Sigmoid colon (tissue), 7 donors: Measurements from ENCODE around the gene MAN2A2. TPM values are rescaled to one million over a fixed set of nuclear protein-coding genes. Genes with fewer than 3 reads are reported as not detected.
"Not testable (repeated sequence)": the region's sequence is repeated elsewhere in the genome, so short reads cannot be mapped to it uniquely, and the experiment has no call there.

Experiments used
- DNase-seq: peaks from one replicate; pipeline ENCODE4 v3.0.0-alpha.2; 2019
- H3K27ac ChIP-seq, 4 donors: fragments of 200-600 bp; sonication (generic); one replicate each; pipeline ENCODE4 v1.5.1; 2016 to 2019; ENCODE audit warnings: mild to moderate bottlenecking in 1 of 4
- H3K27me3 ChIP-seq, 3 donors: fragments of 200-600 bp; sonication (generic); one replicate each; pipeline ENCODE4 v1.5.1; 2019; ENCODE audit warnings: mild to moderate bottlenecking in 1 of 3
- H3K36me3 ChIP-seq, 4 donors: fragments of 200-600 bp; sonication (generic); one replicate each; pipeline ENCODE4 v1.5.1; 2016 to 2019
- H3K4me1 ChIP-seq, 4 donors: fragments of 200-600 bp; sonication (generic); one replicate each; pipeline ENCODE4 v1.5.1; 2017 to 2019
- H3K4me3 ChIP-seq, 4 donors: fragments of 200-600 bp; sonication (generic); one replicate each; pipeline ENCODE4 v1.5.1; 2017 to 2019; ENCODE audit warnings: mild to moderate bottlenecking in 2 of 4, moderate library complexity in 1 of 4
- H3K9me3 ChIP-seq, 4 donors: fragments of 200-600 bp in 3 of 4; sonication (generic) in 3 of 4; one replicate each; pipeline versions ENCODE4 v1.5.1 to v1.6.1; 2013 to 2019
- EP300 ChIP-seq, 4 donors: sonication (generic); formaldehyde crosslinking; IDR thresholded peaks; one replicate each; pipeline ENCODE4 v1.6.1; 2017; ENCODE audit warnings: antibody characterized with exemption in 4 of 4
- POLR2A ChIP-seq, 2 donors: fragments of 450-650 bp; IDR thresholded peaks; one replicate each; pipeline ENCODE4 v1.6.1; 2016; ENCODE audit warnings: antibody characterized with exemption in 2 of 2, mild to moderate bottlenecking in 2 of 2, moderate library complexity in 2 of 2
- POLR2AphosphoS5 ChIP-seq, 4 donors: sonication (generic); formaldehyde crosslinking; IDR thresholded peaks; one replicate each; pipeline ENCODE4 v1.6.1; 2017; ENCODE audit warnings: antibody characterized with exemption in 4 of 4
- WGBS, 2 donors: extraction: QIAGEN DNeasy Blood & Tissue Kit; methylation state at CpG; one replicate each; pipeline ENCODE4 v1.1.7; 2013; 5-methylcytosine and 5-hydroxymethylcytosine counted together
- intact Hi-C: fragments of 100-400 bp; cut with DNase I; formaldehyde crosslinking; loops from one replicate; pipeline ENCODE4 v1.15.1; 2023
- polyA plus RNA-seq, 3 donors: library from polyadenylated mRNA; stranded (reverse); fragments of 200-250 nt; gene quantifications; one replicate each; pipeline ENCODE4 v1.2.3, GENCODE V29; 2013
- total RNA-seq, 4 donors: library from RNA; depleted of rRNA; stranded (reverse); fragments of >200 nt; gene quantifications; one replicate each; pipeline ENCODE4 v1.1.0, GENCODE V29; 2016
- TF ChIP-seq, protein P1 (sequence below), 4 experiments: fragments of 450-650 bp in 3 of 4; fragments of 200-600 bp in 1 of 4; IDR thresholded peaks; one replicate each; pipeline ENCODE4 v1.5.1; 2016 to 2019; ENCODE audit warnings: antibody characterized with exemption in 4 of 4, mild to moderate bottlenecking in 3 of 4, moderate library complexity in 2 of 4
- donor health status: healthy with polysubstance abuse.
- donor health status: Bipolar disorder and iron deficiency.
- donor health status: healthy.

MAN2A2 gene
- total and polyA plus RNA-seq, 7 donors: 3.7 to 57.6 (median 31.0) TPM

DNA sequence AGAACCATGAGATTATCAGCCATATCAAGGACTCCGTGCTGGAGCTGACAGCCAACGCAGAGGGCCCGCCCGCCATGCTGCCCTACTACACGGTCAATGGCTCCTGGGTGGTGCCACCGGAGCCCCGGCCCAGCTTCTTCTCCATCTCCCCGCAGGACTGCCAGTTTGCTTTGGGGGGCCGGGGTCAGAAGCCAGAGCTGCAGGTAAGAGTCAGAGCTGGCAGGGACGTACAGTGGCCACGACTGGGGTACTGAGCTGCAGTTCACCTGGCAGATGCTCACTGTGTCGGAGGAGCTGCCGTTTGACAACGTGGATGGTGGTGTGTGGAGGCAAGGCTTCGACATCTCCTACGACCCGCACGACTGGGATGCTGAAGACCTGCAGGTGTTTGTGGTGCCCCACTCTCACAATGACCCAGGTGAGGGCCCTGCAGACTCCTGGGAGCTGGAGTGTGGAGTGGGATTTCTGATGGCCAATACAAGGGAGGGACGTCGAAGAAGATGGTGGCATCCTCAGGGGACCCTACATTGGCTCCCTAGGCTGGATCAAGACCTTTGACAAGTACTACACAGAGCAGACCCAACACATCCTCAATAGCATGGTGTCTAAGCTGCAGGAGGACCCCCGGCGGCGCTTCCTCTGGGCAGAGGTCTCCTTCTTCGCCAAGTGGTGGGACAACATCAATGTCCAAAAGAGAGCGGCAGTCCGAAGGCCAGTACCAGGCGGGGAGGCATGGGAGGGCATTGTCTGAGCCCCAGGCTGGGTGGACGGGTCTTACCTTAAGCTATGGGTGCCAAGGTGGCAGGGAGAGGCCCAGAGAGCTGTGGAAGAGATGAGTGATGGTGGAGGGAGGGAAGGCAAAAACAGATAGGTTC, 2.4 kb downstream of the MAN2A2 start:
- H3K27ac ChIP-seq: no peak overlapping the region
- TF ChIP-seq EP300 (IDR thresholded peaks at IDR 0.05): no peak
- TF ChIP-seq POLR2A (IDR thresholded peaks at IDR 0.05): no peak
- TF ChIP-seq, protein P1, sequence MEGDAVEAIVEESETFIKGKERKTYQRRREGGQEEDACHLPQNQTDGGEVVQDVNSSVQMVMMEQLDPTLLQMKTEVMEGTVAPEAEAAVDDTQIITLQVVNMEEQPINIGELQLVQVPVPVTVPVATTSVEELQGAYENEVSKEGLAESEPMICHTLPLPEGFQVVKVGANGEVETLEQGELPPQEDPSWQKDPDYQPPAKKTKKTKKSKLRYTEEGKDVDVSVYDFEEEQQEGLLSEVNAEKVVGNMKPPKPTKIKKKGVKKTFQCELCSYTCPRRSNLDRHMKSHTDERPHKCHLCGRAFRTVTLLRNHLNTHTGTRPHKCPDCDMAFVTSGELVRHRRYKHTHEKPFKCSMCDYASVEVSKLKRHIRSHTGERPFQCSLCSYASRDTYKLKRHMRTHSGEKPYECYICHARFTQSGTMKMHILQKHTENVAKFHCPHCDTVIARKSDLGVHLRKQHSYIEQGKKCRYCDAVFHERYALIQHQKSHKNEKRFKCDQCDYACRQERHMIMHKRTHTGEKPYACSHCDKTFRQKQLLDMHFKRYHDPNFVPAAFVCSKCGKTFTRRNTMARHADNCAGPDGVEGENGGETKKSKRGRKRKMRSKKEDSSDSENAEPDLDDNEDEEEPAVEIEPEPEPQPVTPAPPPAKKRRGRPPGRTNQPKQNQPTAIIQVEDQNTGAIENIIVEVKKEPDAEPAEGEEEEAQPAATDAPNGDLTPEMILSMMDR (IDR thresholded peaks at IDR 0.05): no peak
- no peak for TF ChIP-seq POLR2AphosphoS5 (IDR thresholded peaks at IDR 0.05)
- intact Hi-C loops: no loop called here
- no peaks in the 10 kb centered on the region for H3K27me3 ChIP-seq
- no peak overlapping the region for H3K4me3 ChIP-seq
- whole genome bisulfite sequencing, 2 donors: 94 to 97% methylated on average over 28 of the region's 28 CpGs
- peaks cover 32 to 56% (median 45%) of the 10 kb centered on the region in 4 donors for H3K36me3 ChIP-seq
- peaks cover 0 to 25% (median 21%) of the 10 kb centered on the region in 4 donors for H3K4me1 ChIP-seq
- DNase-seq: no peak
- no peaks in the 10 kb centered on the region for H3K9me3 ChIP-seq

DNA sequence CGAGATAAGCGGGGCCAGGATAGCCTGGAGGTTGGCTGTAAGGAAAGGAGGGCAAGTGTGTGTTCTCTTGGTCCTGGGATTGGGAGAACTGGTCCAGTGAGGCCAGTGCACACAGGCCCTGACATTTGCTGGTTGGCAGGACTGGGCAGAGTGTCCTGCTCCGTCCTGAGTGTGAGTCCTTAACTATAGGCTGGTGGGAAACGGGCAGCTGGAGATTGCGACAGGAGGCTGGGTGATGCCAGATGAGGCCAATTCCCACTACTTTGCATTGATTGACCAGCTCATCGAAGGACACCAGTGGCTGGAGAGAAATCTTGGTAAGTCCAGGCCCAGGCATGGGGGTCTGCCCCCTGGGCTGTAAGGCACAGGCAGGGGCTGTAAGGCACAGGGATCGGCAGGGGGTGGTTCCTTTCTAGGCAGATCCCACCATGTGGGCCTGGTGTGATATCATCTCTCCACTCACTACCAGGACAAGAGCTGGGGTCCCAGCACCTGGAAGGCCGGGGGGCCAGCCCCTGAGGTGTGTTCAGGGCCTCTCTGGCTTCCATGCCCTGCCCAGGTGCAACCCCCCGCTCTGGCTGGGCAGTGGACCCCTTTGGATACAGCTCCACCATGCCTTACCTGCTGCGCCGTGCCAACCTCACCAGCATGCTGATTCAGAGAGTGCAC, 3.2 kb downstream of the MAN2A2 start:
- no peak for DNase-seq
- intact Hi-C loops: no loop called here
- peaks cover 39 to 63% (median 53%) of the 10 kb centered on the region in 4 donors for H3K36me3 ChIP-seq
- H3K9me3 ChIP-seq: no peaks in the 10 kb centered on the region
- H3K27ac ChIP-seq: no peak overlapping the region
- H3K4me1 ChIP-seq: peaks cover 0 to 25% (median 20%) of the 10 kb centered on the region in 4 donors
- H3K4me3 ChIP-seq: no peak overlapping the region
- no peaks in the 10 kb centered on the region for H3K27me3 ChIP-seq
- no peak for TF ChIP-seq EP300 (IDR thresholded peaks at IDR 0.05)
- no peak for TF ChIP-seq POLR2A (IDR thresholded peaks at IDR 0.05)
- TF ChIP-seq, protein P1 (IDR thresholded peaks at IDR 0.05): no peak
- no peak for TF ChIP-seq POLR2AphosphoS5 (IDR thresholded peaks at IDR 0.05)
- WGBS, 2 donors: 97% methylated on average over 11 of the region's 11 CpGs

DNA sequence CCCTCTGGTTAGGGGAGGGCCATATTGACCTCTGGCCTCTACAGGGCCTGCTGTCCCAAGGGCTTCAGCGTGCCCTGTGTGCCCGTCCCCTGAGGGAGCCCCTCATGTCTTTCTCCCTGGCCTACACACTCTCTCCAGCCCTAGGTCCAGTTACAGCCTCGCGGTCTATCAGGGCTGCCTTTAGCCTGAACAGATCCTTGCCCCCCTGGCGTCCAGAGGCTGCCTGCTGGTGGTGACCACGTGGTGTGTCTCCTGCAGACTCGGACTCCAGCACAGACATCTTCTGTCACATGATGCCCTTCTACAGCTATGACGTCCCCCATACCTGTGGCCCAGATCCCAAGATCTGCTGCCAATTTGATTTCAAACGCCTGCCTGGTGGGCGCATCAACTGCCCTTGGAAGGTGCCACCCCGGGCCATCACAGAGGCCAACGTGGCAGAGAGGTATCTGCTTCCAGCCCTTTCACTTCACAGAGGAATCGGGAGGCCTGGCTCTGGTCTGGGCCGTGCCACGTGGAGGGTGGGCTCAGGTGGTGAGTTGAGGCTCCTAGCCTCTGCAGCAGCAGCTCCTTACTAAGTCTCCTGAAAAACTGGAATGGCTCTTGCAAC, 4.1 kb downstream of the MAN2A2 start:
- H3K36me3 ChIP-seq: peaks cover 48 to 72% (median 60%) of the 10 kb centered on the region in 4 donors
- no peaks in the 10 kb centered on the region for H3K9me3 ChIP-seq
- WGBS, 2 donors: 84 to 92% methylated on average over 15 of the region's 15 CpGs
- H3K27ac ChIP-seq: no peak overlapping the region
- no peak overlapping the region for H3K4me3 ChIP-seq
- DNase-seq: no peak
- TF ChIP-seq EP300 (IDR thresholded peaks at IDR 0.05): no peak
- TF ChIP-seq POLR2A (IDR thresholded peaks at IDR 0.05): no peak
- TF ChIP-seq, protein P1 (IDR thresholded peaks at IDR 0.05): no peak
- TF ChIP-seq POLR2AphosphoS5 (IDR thresholded peaks at IDR 0.05): no peak
- intact Hi-C loops: no loop called here
- no peaks in the 10 kb centered on the region for H3K27me3 ChIP-seq
- H3K4me1 ChIP-seq: peaks cover 0 to 21% (median 13%) of the 10 kb centered on the region in 4 donors

DNA sequence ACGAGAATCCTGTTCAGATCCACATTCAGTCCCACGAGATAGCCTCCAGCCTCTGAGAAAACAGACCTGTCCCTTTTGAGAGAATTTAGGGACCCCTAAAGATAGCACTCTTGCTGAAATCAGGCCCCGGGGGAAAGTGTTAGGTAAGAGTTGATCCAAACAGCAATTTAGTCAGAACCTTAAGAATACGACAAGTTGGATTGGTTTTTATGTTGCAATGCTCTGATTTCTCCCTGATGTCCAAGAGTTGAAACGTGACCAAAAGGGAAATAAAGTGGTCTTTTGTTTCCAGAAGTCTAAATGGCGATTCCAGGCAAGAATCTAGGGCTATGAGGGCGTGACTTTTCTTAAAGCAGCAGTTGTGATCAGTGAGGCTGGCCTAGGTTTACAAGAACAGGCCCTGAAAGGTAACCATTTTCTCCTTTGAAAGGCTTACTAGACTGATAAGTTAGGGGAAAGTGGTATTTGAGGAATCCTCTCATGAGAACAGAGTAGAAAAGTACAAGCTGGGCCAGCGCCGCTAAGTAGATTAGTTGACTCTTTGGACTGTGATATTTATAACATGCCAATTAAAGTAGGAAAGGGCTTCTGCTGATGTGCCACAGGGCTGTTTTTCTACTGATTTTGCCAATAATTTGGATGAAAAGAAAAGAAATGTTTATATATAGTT, 4.9 kb downstream of the MAN2A2 start:
- WGBS, 2 donors: 91% methylated on average over 9 of the region's 9 CpGs
- H3K27me3 ChIP-seq: no peaks in the 10 kb centered on the region
- TF ChIP-seq, protein P1 (IDR thresholded peaks at IDR 0.05): no peak
- TF ChIP-seq POLR2A (IDR thresholded peaks at IDR 0.05) (no peak), EP300 (IDR thresholded peaks at IDR 0.05) (no peak), POLR2AphosphoS5 (IDR thresholded peaks at IDR 0.05) (no peak)
- H3K27ac ChIP-seq: peak overlapping the region in 3 of 4 donors; percentile 11 to 29 (median 18)
- intact Hi-C loops: no loop called here
- H3K9me3 ChIP-seq: no peaks in the 10 kb centered on the region
- DNase-seq: no peak
- H3K36me3 ChIP-seq: peaks cover 56 to 80% (median 69%) of the 10 kb centered on the region in 4 donors
- peaks cover 0 to 21% (median 13%) of the 10 kb centered on the region in 4 donors for H3K4me1 ChIP-seq
- no peak overlapping the region for H3K4me3 ChIP-seq

DNA sequence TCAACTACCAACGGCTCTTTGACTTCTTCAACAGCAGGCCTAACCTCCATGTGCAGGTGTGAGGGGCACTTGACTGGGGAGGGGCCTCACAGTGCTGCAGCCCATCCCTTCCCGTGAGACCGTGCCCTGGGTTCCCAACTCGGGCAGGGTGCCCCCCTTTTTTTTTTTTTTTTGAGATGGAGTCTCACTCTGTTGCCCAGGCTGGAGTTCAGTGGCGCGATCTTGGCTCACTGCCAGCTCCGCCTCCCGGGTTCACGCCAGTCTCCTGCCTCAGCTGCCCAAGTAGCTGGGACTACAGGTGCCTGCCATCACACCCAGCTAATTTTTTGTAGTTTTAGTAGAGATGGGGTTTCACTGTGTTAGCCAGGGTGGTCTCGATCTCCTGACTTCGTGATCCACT, 6.3 kb downstream of the MAN2A2 start:
- peaks cover 68 to 95% (median 81%) of the 10 kb centered on the region in 4 donors for H3K36me3 ChIP-seq
- H3K4me3 ChIP-seq, intact Hi-C loops, H3K27ac ChIP-seq, DNase-seq, H3K9me3 ChIP-seq, H3K4me1 ChIP-seq, H3K27me3 ChIP-seq: not testable (repeated sequence)
- WGBS, 2 donors: 89 to 93% methylated on average over 11 of the region's 11 CpGs
